ENCODE data around the gene NLGN4Y. TPM values are rescaled to one million over a fixed set of nuclear protein-coding genes. Genes with fewer than 3 reads are reported as not detected.

NLGN4Y gene
- total RNA-seq, 4 donors from 2014 or later = 6.8 to 41.8 TPM; not detected in 2

DNA sequence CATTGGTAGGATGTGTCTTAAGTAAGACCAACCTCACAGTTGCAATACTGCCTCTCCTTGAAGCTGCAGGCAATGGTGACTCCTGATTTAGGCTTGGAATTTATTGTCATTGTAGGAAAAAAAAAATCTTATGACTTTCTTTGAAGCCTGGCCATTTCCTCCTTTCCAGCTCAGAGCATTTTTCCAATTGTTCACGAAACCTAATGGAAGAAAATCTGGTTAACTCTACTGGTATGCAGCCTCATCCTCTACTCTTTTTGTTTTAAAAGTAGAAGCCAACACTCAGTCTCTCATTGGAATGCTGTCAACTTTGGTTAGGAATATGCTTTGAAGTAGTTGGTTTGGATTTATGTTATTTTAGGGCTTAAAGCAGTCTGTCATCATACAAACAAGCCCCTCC, 298.6 kb downstream of the NLGN4Y start:
- no peaks in the 10 kb centered on the region for H3K36me3 ChIP-seq
- TF ChIP-seq EP300 (IDR thresholded peaks at IDR 0.05) = no peak
- TF ChIP-seq, protein P1, sequence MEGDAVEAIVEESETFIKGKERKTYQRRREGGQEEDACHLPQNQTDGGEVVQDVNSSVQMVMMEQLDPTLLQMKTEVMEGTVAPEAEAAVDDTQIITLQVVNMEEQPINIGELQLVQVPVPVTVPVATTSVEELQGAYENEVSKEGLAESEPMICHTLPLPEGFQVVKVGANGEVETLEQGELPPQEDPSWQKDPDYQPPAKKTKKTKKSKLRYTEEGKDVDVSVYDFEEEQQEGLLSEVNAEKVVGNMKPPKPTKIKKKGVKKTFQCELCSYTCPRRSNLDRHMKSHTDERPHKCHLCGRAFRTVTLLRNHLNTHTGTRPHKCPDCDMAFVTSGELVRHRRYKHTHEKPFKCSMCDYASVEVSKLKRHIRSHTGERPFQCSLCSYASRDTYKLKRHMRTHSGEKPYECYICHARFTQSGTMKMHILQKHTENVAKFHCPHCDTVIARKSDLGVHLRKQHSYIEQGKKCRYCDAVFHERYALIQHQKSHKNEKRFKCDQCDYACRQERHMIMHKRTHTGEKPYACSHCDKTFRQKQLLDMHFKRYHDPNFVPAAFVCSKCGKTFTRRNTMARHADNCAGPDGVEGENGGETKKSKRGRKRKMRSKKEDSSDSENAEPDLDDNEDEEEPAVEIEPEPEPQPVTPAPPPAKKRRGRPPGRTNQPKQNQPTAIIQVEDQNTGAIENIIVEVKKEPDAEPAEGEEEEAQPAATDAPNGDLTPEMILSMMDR (IDR thresholded peaks at IDR 0.05) = no peak
- no peaks in the 10 kb centered on the region for H3K27me3 ChIP-seq
- WGBS, 2 donors = 42% methylated on average over 1 of the region's 1 CpG; no CpG with 5 or more reads in 1 of the 2 donors
- no peak for DNase-seq (ENCODE audit: low spot score in 2 of 2)
- no peak overlapping the region for H3K4me3 ChIP-seq
- H3K9me3 ChIP-seq = no peaks in the 10 kb centered on the region
- no peaks in the 10 kb centered on the region for H3K4me1 ChIP-seq
- H3K27ac ChIP-seq = no peak overlapping the region

DNA sequence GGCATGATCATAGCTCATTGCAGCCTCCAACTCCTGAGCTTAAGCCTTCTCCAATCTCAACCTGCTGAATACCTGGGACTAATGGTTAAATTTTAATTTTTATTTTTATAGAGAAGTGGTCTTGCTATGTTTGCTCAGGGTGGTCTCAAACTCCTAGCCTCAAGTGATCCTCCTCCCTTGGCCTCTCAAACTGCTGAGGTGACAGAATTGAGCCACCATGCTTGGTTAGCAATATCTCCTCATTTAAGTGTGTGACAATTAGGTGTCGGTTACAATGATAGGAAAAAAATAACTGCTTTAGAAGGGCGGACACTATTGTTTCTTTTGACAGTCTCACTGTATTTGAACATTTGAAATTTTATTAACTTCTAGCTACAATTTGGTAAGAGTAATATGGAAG, 300.3 kb downstream of the NLGN4Y start:
- no peak for DNase-seq (ENCODE audit: low spot score in 2 of 2)
- Histone ChIP-seq H3K27me3 (no peaks in the 10 kb centered on the region), H3K4me1 (no peaks in the 10 kb centered on the region), H3K9me3 (no peaks in the 10 kb centered on the region), H3K27ac (no peak overlapping the region), H3K4me3 (no peak overlapping the region), H3K36me3 (no peaks in the 10 kb centered on the region)
- TF ChIP-seq EP300 (IDR thresholded peaks at IDR 0.05) = no peak
- TF ChIP-seq, protein P1 (IDR thresholded peaks at IDR 0.05) = no peak
- no peak for TF ChIP-seq POLR2A (IDR thresholded peaks at IDR 0.05)
- 100% methylated on average over 2 of the region's 2 CpGs; no CpG with 5 or more reads in 1 of the 2 donors for WGBS, 2 donors

DNA sequence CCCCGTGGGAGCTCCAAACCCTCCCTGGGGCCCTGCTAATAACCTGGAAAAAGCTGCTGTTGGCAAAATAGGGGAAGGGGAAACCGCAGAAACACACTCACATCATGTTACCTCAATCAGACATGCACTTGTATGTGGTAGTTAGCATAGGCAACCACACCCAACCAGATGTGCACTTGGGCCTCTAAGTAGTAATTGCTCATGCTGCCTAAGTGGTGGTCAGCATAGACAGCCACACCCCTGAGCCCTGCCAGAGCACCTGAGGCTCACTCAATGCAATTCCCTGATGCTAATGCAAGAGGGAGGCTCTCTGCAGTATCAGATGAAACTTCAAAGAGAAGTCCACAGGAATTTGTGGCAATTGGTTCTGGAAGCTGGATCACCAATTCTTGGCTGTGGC, 301.4 kb downstream of the NLGN4Y start:
- TF ChIP-seq, protein P1 (IDR thresholded peaks at IDR 0.05) = no peak
- TF ChIP-seq POLR2A (IDR thresholded peaks at IDR 0.05) (no peak), EP300 (IDR thresholded peaks at IDR 0.05) (no peak)
- DNase-seq (ENCODE audit: low spot score in 2 of 2) = no peak
- no peaks in the 10 kb centered on the region for H3K9me3 ChIP-seq
- no peak overlapping the region for H3K4me3 ChIP-seq
- WGBS, 2 donors = 100% methylated on average over 1 of the region's 2 CpGs; no CpG with 5 or more reads in 1 of the 2 donors
- no peak overlapping the region for H3K27ac ChIP-seq
- H3K27me3 ChIP-seq = no peaks in the 10 kb centered on the region
- no peaks in the 10 kb centered on the region for H3K36me3 ChIP-seq
- no peaks in the 10 kb centered on the region for H3K4me1 ChIP-seq

DNA sequence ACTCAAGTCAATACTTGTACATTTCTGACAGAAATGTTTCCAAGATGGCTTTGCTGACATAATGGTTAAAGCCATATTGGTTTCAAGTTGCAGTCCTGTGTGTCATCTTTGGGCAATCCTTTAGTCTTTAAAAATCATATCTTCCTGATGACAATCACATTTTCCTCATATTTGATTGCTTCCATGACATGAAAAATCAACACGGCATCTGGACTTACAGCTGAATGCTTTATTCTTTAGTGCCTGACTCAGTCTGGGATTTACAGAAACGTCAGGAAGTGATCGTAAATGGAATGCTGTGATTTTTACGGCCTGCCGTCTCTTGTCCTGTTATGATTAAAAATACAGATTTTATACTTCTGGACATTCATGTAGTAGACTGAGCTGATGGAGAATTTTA, 304.2 kb downstream of the NLGN4Y start:
- H3K9me3 ChIP-seq = no peaks in the 10 kb centered on the region
- H3K27me3 ChIP-seq = no peaks in the 10 kb centered on the region
- no peak overlapping the region for H3K27ac ChIP-seq
- H3K36me3 ChIP-seq = no peaks in the 10 kb centered on the region
- H3K4me3 ChIP-seq = no peak overlapping the region
- DNase-seq (ENCODE audit: low spot score in 2 of 2) = no peak
- TF ChIP-seq EP300 (IDR thresholded peaks at IDR 0.05) (no peak), POLR2A (IDR thresholded peaks at IDR 0.05) (no peak)
- TF ChIP-seq, protein P1 (IDR thresholded peaks at IDR 0.05) = no peak
- WGBS, 2 donors = 8% methylated on average over 5 of the region's 5 CpGs; no CpG with 5 or more reads in 1 of the 2 donors
- H3K4me1 ChIP-seq = no peaks in the 10 kb centered on the region

DNA sequence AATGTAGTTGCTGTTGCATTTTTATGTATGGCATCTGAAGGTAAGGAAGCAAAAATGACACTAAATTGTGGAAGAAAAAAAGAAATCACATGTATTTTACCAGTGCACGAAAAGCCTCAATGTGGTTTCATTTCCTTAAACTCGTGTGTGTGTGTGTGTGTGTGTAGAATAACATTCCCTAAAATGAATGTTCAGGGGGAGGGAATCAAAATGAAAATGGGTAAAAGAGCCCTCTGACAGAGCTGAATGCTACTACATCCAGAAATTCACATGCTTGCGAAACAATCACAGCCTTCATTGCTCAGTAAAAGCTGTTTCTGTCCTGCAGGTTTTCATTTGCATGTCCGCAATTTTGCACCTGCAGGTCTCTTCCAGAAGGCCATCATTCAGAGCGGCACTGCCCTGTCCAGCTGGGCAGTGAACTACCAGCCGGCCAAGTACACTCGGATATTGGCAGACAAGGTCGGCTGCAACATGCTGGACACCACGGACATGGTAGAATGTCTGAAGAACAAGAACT, 305.1 kb downstream of the NLGN4Y start:
- TF ChIP-seq, protein P1 (IDR thresholded peaks at IDR 0.05) = no peak
- TF ChIP-seq EP300 (IDR thresholded peaks at IDR 0.05) (no peak), POLR2A (IDR thresholded peaks at IDR 0.05) (no peak)

More for the DNA sequence above, 305.1 kb downstream of the NLGN4Y start:
- Histone ChIP-seq H3K4me1 (no peaks in the 10 kb centered on the region), H3K36me3 (no peaks in the 10 kb centered on the region), H3K9me3 (no peaks in the 10 kb centered on the region), H3K27ac (no peak overlapping the region), H3K27me3 (no peaks in the 10 kb centered on the region), H3K4me3 (no peak overlapping the region)
- WGBS, 2 donors = 56% methylated on average over 7 of the region's 9 CpGs; no CpG with 5 or more reads in 1 of the 2 donors
- DNase-seq (ENCODE audit: low spot score in 2 of 2) = no peak
